Adrenal gland (tissue), 5 donors: Measurements from ENCODE around the gene TNS3.

Experiments
- CTCF ChIP-seq, 6 experiments: fragments of 450-650 bp in 4 of 6; fragments of 200-600 bp in 2 of 6; sonication (generic) in 1 of 6; IDR thresholded peaks; 1 replicate in 5 of 6; 2 replicates in 1 of 6; pipeline versions ENCODE4 v1.5.1 to v1.8.0; 2016 to 2021; ENCODE audit warnings: antibody characterized with exemption in 6 of 6, mild to moderate bottlenecking in 2 of 6, moderate library complexity in 1 of 6
- POLR2A ChIP-seq, 2 donors: fragments of 450-650 bp; IDR thresholded peaks; one replicate each; pipeline ENCODE4 v1.6.1; 2017; ENCODE audit warnings: antibody characterized with exemption in 2 of 2, mild to moderate bottlenecking in 2 of 2, moderate library complexity in 1 of 2
- donor health status: DM: no; HTN: no; CAD: no.

- TF ChIP-seq CTCF (IDR thresholded peaks at IDR 0.05) (no peak), POLR2A (IDR thresholded peaks at IDR 0.05) (no peak)
These were observed 143.4 kb downstream of the TNS3 start for GRCh38 chr7:47438411-47439029.
